IPS-NIHi7 (cell line): ENCODE results near the gene KRTAP9-8.
"Not testable (repeated sequence)": the region's sequence is repeated elsewhere in the genome, so short reads cannot be mapped to it uniquely, and the experiment has no call there.

Source experiments
- DNase-seq: peaks from one replicate; pipeline ENCODE4 v3.0.0; 2012; ENCODE audit warnings: mixed read lengths; ENCODE audit errors: extremely low spot score

Gene KRTAP9-8

GRCh38 chr17:41255381-41256290, 17.8 kb downstream of the KRTAP9-8 start, which contains the start of gene KRTAP9-9:
Gene KRTAP9-9 (plus strand): TSS chr17:41255384.
- not testable (repeated sequence) for DNase-seq

- DNase-seq: no peak
These were observed 18.5 kb downstream of the KRTAP9-8 start for GRCh38 chr17:41256291-41256685.

- no peak for DNase-seq
These were observed 20.6 kb downstream of the KRTAP9-8 start for GRCh38 chr17:41258406-41258805.

GRCh38 chr17:41263212-41263611, 25.4 kb downstream of the KRTAP9-8 start:
- no peak for DNase-seq

- peak; percentile 0 for DNase-seq
These were observed 26.8 kb downstream of the KRTAP9-8 start for GRCh38 chr17:41264599-41264998.

- DNase-seq: no peak
These were observed 27.3 kb downstream of the KRTAP9-8 start, which contains the start of gene KRTAP9-6 for GRCh38 chr17:41265078-41265477. Gene KRTAP9-6 (plus strand): TSS chr17:41265378. CDS start chr17:41265378, 0 bp downstream.

- no peak for DNase-seq
These were observed 29.9 kb downstream of the KRTAP9-8 start for GRCh38 chr17:41267711-41268110.

GRCh38 chr17:41271323-41271722, 33.5 kb downstream of the KRTAP9-8 start:
- DNase-seq: not testable (repeated sequence)

- DNase-seq: no peak
These were observed 34.1 kb downstream of the KRTAP9-8 start for GRCh38 chr17:41271858-41272257.

GRCh38 chr17:41275648-41276190, 37.9 kb downstream of the KRTAP9-8 start, which contains the start of gene KRTAP9-7:
Gene KRTAP9-7 (plus strand): TSS chr17:41275698. CDS start chr17:41275698, 0 bp downstream.
- DNase-seq: peak; percentile 1

- no peak for DNase-seq
These were observed 40.6 kb downstream of the KRTAP9-8 start for GRCh38 chr17:41278176-41278955.

GRCh38 chr17:41284043-41284442, 46.2 kb downstream of the KRTAP9-8 start:
- peak; percentile 4 for DNase-seq

- DNase-seq: peak; percentile 5
These were observed 46.7 kb downstream of the KRTAP9-8 start for GRCh38 chr17:41284546-41284945.

GRCh38 chr17:41287050-41287449, 49.3 kb downstream of the KRTAP9-8 start:
- peak; percentile 0 for DNase-seq
